Measurements from ENCODE around the gene ZNF423.
A peak's percentile ranks its signal among the peaks of the same experiment; 100 is the strongest.

Gene ZNF423

GRCh38 chr16:49453021-49453420 lies 402.9 kb downstream of the ZNF423 start:
- no peak for DNase-seq (ENCODE audit: low spot score)
- Histone ChIP-seq H3K27ac (peak overlapping the region in 1 of 2 donors; percentile 16), H3K4me3 (no peak overlapping the region)
- TF ChIP-seq, protein P1, sequence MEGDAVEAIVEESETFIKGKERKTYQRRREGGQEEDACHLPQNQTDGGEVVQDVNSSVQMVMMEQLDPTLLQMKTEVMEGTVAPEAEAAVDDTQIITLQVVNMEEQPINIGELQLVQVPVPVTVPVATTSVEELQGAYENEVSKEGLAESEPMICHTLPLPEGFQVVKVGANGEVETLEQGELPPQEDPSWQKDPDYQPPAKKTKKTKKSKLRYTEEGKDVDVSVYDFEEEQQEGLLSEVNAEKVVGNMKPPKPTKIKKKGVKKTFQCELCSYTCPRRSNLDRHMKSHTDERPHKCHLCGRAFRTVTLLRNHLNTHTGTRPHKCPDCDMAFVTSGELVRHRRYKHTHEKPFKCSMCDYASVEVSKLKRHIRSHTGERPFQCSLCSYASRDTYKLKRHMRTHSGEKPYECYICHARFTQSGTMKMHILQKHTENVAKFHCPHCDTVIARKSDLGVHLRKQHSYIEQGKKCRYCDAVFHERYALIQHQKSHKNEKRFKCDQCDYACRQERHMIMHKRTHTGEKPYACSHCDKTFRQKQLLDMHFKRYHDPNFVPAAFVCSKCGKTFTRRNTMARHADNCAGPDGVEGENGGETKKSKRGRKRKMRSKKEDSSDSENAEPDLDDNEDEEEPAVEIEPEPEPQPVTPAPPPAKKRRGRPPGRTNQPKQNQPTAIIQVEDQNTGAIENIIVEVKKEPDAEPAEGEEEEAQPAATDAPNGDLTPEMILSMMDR (IDR thresholded peaks at IDR 0.05) = no peak

DNA sequence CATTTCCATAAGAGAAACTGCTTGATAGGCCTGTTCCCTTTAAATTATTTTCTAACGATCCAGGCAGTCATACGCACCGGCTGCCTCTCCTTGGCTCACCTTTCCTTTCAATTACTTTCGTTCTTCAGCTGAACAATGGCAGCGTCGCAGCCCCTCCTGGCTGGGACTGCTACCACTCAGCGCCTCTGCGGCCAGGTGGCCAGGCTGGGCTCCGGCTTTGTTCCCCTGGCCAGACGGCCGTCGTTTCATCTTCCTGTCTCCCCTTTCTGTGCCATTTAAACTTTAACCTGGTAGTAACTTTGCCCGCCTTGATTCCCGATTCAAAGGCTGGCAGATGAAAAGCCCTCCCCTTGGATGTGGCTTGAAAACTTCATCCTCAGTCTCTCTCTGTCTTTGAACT lies 403.3 kb downstream of the ZNF423 start:
- DNase-seq (ENCODE audit: low spot score) = no peak
- Histone ChIP-seq H3K4me3 (no peak overlapping the region), H3K27ac (peak overlapping the region in 1 of 2 donors; percentile 16)
- TF ChIP-seq, protein P1 (IDR thresholded peaks at IDR 0.05) = no peak

GRCh38 chr16:49452108-49452507 lies 403.8 kb downstream of the ZNF423 start:
- TF ChIP-seq, protein P1 (IDR thresholded peaks at IDR 0.05) = no peak
- Histone ChIP-seq H3K27ac (no peak overlapping the region), H3K4me3 (no peak overlapping the region)
- DNase-seq (ENCODE audit: low spot score) = no peak

DNA sequence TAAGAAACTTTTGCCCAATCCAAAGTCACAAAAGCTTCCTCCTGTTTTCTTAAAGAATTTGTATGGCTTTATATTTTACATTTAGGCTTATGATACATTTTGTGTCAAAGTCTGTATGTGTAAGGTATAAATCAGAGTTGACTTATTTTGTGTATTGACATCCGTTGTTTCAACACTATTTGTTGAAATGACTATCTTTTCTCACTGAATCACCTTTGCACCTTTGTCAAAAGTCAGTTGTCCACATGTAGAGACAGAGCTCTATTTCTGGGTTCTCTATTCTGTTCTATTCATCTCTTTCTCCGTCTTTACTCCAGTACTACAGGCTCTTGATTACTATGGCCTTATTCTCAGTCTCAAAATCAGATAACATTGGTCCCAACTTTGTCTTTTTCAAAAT lies 409.1 kb downstream of the ZNF423 start:
- Histone ChIP-seq H3K27ac (no peak overlapping the region), H3K4me3 (no peak overlapping the region)
- TF ChIP-seq, protein P1 (IDR thresholded peaks at IDR 0.05) = no peak
- DNase-seq (ENCODE audit: low spot score) = no peak

- H3K4me3 ChIP-seq = no peak overlapping the region
- TF ChIP-seq, protein P1 (IDR thresholded peaks at IDR 0.05) = no peak
- no peak for DNase-seq (ENCODE audit: low spot score)
- no peak overlapping the region for H3K27ac ChIP-seq
Observed at GRCh38 chr16:49443576-49443975, 412.3 kb downstream of the ZNF423 start.

GRCh38 chr16:49442805-49443204 lies 413.1 kb downstream of the ZNF423 start:
- no peak for DNase-seq (ENCODE audit: low spot score)
- TF ChIP-seq, protein P1 (IDR thresholded peaks at IDR 0.05) = no peak
- H3K4me3 ChIP-seq = no peak overlapping the region
- no peak overlapping the region for H3K27ac ChIP-seq

GRCh38 chr16:49441366-49441780 lies 414.5 kb downstream of the ZNF423 start:
- DNase-seq (ENCODE audit: low spot score) = no peak
- Histone ChIP-seq H3K4me3 (peak overlapping the region; percentile 25), H3K27ac (no peak overlapping the region)
- TF ChIP-seq, protein P1 (IDR thresholded peaks at IDR 0.05) = no peak
